Head of caudate nucleus (tissue), 42 donors: Measurements from ENCODE around the gene AGBL4.

Experiments used
- DNase-seq, 42 donors: peaks; one replicate each; pipeline versions ENCODE4 v3.0.0 to v3.0.0-alpha.2; 2020 to 2021; ENCODE audit warnings: mixed read lengths in 7 of 42
- intact Hi-C: fragments of 100-400 bp; cut with DNase I; formaldehyde crosslinking; loops from one replicate; pipeline ENCODE4 v1.15.0; 2022

AGBL4 gene

DNA sequence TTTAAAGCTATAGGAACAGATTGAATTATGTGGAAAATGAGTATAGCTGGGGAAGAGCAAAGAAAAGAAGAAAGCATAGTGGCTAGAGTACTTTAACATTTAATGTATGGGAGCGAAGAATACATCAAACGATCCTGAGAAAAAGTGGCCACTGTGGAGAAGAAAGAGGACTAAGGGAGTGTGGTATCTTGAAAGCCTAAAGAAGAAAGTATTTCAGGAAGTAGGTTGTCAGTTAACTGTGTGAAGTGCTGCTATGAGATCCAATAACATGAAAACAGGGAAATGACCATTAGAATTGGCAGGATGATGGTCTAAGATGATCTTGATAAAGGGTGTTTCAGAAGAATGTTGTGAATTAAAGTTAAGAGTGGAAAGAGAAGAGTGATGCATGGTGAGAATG lies 1027.4 kb downstream of the AGBL4 start:
- DNase-seq, result no peak
- intact Hi-C loops, result no loop called here

DNA sequence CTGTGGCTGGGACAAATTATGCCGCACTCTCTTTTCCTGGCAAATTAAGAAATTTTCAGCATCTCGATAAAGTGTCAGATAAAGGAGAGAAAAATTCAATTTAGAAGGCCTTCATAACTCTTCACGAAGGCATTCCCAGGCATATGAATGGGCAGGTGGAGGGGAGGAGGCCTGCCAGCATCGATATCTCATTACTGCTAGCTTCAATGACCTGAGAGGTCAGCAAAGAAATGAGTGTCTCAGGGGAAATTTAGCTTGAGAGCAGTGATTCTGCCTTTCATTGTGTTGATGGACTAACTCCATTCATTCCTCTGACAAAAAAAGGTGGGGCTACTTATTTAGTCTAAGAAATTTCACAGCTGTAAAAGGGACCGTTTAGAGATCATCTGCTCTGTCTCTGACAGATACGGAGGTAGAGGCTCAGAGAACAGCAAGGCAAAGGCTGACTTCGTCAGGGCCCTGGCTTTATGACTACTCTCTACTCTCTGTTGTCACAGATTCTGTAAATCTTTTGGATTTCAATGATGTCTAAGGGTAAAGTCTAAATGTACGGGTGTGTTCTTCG lies 1035.0 kb downstream of the AGBL4 start:
- intact Hi-C loops, result no loop called here
- no peak for DNase-seq

DNA sequence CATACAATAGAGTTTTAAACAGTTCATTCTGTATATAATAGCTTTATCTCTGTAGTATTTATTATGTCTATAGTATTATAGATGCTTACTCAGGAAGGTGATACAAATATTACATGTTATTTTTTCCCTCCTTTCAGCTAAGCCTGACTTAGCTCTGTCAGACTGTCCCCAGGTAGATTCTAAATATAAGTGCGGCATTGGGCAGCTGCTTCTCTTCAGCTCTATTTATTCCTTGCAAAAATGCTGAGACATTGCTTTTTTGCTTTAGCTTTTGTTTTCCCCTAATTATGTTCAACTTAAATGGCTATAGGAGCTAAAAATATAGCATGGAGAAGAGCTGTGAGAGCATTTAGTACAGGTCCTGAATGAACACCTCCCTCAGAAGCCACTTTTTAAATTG lies 1043.8 kb downstream of the AGBL4 start:
- intact Hi-C loops, result no loop called here
- DNase-seq, result no peak

DNA sequence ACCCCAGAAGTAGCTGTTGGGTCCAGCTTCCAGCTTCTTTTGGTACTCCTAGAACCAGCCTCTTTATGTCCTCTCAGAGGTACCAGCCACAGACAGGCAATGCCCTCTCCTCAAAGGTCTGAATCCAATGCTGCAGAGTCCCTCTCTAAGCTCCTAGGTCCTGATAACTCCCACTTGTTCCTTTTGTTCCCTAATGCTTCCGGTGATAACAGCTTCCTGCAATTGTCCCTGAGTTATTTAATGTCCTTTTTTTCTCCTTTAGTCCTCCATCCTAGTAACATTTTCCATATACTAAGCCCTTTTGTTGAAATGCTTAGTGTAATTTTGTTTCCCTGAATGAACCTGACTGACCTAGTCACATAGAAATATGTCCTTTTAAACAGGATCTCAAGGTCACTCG lies 1045.3 kb downstream of the AGBL4 start:
- no peak for DNase-seq
- intact Hi-C loops, result no loop called here

DNA sequence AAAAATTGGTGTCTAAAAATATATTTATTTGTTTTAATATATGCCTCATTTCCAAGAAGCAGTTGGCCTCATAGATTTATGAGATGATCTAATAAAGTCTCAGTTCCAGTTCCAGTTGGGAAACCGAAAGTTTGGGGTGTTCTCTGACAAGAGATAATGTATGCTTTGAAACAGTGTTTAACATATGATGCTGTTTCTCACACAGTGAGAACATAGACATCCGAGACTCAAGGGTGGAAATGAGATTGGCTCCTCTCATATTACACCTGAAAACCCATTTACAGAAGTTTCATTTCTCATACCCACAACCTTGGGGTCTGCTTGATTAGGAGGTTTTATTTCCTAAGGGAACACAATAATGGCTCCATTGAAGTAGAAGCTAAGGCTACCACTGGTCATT lies 1046.5 kb downstream of the AGBL4 start:
- DNase-seq, result no peak
- intact Hi-C loops, result no loop called here

DNA sequence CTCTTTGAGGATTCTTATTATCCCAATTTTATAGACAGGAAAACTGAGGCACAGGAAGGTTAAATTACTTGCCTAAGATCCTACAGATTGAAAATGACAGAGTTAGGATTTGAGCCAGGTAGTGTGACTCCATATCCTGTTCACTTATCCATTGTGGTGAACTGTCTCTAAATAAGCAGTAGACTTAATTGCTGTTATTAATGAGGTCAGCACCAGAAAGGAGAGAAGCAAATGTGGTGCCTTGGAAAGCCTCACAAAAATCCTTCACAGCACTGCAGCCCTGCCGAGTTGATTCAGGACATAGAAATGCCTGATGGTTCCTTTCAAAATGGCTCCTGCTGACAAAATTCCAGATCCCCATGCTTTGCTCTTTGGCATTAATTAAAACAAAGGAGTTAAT lies 1053.8 kb downstream of the AGBL4 start:
- DNase-seq, result no peak
- intact Hi-C loops, result no loop called here

DNA sequence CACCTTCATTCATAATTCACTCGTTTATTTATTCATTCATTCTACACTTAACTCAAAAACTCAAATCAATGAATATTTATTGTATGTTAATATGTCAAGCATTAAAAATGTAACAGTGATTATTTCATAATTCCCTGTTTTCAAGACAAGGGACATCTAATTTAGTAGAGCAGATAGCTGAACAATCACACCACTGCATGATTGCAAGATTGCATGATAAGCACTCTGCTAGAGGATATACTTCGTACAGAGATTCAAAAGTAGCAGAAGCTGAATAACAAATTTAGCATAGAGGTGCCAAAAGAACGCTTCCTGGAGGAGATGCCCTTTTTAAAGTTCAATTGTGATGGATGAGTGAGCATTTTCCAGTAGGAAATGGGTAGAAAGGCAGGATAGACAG lies 1056.4 kb downstream of the AGBL4 start:
- no peak for DNase-seq
- intact Hi-C loops, result no loop called here

DNA sequence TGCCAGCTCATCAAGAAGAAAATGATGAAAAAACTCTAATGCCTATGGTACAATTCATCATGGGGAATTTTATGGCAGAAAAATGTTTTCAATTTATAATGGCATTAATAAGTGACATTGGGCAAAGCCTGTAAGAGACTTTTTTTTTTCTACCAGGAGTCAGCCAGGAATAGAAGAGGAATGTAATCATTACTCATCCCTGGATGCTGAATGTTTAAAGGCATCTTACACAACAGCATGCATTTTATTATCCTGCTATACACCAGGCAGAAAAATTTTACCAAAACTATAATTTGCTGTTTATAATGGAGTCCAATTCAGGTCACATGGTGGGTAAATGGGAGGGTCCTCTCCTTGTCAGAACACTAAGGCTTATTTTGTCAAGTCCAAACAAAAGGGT lies 1057.2 kb downstream of the AGBL4 start:
- no peak for DNase-seq
- intact Hi-C loops, result no loop called here

DNA sequence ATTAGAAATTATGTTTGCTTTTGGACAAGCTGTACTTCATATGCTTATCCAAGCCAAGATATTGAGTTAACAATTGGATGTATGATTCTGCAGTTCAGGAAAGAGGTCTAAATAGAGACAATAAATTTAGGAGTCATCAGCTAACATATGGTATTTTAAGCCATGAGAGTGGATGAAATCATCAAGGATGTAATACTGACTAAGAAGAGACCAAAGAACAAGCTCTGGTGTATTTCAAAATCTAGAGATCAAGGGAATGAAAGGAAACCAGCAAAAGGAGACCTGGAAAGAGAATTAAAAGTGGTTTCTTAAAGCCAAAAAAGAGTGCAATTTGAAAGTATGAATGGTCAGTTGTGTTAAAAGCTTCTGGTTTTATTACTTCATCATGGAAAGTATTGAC lies 1063.4 kb downstream of the AGBL4 start:
- intact Hi-C loops, result no loop called here
- no peak for DNase-seq

DNA sequence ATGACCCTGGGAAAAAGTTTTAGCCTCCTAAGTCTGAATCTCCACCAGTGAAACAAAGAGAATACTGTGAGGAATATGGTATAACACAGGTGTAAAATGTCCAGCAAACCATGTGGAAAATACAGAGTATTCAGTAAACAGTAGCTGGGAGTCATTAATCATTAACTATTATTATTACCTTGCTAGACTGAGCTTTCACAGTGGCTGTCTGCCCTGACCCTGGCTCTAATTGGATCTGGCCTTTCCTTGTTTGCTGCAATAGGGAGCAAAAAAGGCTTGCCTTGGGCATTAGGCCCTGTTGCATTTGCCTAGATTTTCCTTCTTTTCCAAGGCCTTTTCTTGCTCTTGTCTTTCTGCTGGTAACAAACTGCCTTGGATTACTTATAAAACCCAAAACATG lies 1068.0 kb downstream of the AGBL4 start:
- intact Hi-C loops, result no loop called here
- DNase-seq, result no peak

DNA sequence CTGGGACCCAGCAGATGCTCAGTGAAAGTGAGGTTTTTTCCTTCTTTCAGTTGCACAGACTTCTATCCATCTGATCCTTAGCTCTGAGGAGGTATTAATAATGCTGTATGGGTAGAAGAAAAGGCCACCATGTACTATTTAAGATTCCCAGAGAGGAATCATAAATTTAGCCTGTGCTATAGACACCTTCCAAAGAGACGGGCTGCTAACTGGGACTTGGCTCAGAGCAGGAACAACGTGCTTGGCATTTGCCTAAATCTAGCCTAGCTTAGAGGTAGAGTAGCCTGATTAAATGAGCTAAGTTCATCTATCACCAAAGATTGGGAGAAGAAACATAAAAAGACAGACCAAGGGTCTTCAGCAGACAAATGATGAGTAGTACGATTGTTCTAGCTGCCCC lies 1070.1 kb downstream of the AGBL4 start:
- DNase-seq, result no peak
- intact Hi-C loops, result no loop called here

DNA sequence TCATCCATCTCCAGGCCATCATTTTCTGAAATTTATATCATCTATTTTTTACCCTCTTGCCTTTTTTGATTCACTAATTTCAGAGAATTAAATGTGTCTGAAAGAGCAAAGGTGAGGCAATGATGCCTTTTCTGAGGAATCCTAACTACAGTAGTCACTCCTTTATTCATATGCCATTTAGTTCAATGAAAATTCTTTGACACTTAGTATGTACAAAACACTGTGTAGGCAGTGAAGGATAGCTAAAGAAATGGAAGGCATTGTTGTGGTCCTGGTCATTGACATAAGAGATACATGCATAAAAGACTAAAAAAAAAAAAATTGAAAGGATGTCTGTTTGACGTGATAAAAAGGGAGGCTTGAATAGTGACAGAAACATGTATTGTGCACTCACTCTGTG lies 1075.2 kb downstream of the AGBL4 start:
- intact Hi-C loops, result no loop called here
- DNase-seq, result no peak

DNA sequence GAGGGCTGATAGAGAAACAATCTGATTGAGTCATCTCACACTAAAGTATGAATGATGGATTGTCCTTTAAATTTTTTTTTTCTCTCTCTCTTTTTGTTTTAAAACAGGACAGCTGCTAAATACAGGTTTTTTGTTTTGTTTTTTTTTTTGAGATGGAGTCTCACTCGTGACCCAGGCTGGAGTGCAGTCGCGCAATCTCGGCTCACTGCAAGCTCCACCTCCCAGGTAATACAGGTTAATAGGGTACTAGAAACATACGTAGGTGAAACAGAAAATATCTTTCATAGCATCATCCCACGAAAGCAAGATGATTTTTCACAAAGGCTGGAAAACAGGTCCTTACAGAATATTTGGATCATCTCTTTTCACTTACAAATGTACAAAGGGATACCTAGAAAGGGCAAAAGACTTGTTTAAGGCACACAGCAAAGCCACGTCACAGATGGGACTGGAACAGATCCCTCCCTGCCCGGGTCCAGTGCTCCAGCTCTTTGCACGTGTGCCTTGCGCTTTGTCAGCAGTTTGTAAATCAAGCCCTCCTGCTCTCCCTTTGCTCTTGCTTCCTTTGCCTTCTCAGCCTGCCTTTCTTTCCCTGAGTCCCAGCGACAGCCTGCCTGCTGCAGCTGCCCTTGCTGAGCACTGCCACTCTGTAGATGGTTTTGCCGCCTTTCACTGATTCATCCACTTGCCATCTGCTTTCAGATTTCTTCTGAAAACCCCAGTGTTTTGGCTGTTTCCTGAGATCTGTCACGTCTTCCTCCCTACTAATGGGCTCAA lies 1075.8 kb downstream of the AGBL4 start:
- peak in 25 of 42 donors; percentile 0 to 54 (median 13) for DNase-seq
- intact Hi-C loops, result no loop called here

DNA sequence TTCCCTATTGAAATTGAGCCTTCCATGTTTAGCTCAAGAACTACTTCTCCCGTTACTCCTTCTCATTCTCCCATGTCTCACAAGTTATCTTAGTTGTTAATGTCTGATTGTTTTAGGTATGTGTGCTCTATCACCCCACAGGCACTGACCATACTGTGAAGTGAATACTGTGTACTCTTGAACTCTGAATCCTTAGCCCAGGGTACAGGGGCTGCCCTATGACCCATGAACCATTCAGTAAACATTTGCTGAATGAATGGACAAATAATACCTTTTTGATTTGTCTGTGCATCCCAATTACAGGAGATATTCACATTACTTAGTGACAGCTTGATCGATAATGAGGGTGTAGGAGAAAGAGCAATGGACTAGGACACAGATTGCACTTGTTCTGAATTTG lies 1077.7 kb downstream of the AGBL4 start:
- no peak for DNase-seq
- intact Hi-C loops, result no loop called here

DNA sequence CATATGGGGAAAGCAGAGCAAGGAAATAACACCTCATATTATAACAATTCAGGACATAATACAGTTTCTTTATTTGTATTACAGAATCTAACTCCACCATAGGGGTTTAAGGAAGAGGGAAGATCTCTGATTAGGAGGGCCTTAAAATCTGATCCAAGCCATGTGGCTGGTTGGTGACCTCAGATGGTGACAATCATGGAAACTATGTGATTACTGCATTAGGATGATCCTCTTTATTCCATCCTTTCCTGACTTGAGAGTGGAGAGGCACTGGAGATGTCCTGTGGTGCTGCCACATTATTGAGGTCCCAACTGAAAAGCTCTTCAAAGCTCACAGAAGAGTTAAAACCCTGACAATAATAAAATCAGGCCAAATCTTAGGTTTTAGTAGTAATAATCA lies 1078.9 kb downstream of the AGBL4 start:
- intact Hi-C loops, result no loop called here
- no peak for DNase-seq

DNA sequence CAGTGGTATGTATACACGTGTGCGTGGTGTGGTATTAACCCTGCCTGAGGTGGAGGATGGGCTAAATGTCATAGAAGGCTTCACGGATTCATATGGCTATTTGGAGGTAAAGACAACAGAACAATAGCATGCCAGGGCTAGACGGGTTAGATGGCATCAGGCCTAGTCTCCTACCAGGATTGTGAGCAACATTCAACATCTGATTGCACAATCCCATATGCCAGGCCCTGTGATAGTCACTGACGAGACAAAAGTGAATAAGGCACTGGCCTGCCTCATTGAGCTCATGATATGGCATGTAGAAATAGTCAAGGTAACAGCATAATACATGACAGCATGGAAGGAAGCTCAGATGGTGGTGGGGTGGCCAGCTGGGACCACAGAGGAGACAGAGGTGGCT lies 1079.9 kb downstream of the AGBL4 start:
- intact Hi-C loops, result no loop called here

DNA sequence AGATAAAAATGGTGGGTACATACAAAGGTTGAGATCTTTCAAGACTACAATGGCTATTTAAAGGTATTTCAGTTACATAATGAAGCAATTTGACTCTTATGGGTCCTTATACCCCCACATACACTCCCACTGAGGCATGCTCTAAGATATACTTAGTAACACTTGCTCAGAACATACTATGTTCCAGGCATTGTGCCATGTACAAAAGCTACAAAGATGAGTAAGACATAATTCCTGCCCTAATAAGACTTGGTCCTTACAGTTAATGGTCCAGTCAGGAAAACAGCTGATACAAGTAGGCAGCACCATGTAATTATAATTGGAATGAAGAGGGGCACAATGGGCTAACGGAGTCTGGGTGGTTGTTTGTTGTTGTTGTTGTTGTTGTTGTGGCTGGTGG lies 1080.4 kb downstream of the AGBL4 start:
- intact Hi-C loops, result no loop called here
- DNase-seq, result no peak

More for the DNA sequence above, 1079.9 kb downstream of the AGBL4 start:
- DNase-seq, result no peak

DNA sequence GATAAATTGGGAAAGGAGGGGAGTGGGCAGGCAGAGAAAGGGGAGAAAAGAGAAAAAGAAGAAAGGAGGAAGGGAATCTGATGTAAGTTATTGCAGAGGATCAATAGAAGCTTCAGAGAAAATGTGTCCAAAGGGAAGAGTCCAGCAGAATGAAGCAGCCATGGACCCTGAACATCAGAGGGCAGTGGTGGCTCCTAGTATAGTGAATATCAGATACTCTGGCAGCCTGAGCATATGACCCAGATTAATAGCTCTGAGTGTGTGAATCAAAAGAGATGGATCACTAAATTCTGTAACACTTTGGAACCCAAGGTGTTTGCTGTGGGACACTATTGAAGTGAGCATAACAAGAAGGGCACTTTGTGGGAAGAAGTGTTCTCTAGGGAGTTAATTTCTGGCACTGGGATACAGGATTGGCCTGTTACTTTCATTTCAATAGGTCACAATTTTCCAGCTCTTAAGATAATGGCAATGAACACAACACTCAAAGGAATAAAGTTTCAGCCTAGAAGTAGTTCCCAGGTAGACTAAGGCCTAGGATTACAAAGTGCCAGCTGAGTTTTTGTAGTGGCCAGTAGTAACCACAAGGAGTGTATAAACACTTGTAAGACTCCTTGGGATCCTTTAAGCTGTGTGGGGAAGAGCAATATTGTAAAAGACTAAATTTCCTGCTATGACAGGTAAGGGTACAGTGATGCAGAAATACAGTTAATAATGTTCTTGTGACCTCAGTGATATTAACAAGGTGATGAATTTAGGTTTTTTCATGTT lies 1082.6 kb downstream of the AGBL4 start:
- intact Hi-C loops, result no loop called here
- DNase-seq, result no peak

DNA sequence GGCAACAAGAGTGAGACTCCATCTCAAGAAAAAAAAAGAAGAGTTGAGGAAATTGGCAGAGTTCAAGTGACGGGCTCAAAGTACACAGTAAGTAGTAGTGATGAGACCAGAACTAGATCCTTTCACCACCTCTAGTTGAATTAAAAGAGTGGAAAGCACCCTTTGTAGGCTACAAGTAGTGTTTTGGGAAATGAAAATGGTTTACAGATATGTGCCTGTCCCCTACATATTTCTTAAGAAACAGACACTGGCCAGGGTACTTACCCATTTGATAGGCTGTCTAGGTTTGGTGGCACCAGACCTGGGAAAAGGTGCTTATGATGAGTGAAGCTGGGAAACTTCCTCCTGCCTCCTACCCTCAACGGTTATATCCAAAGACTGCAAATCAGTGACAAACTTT lies 1083.4 kb downstream of the AGBL4 start:
- no peak for DNase-seq
- intact Hi-C loops, result no loop called here

DNA sequence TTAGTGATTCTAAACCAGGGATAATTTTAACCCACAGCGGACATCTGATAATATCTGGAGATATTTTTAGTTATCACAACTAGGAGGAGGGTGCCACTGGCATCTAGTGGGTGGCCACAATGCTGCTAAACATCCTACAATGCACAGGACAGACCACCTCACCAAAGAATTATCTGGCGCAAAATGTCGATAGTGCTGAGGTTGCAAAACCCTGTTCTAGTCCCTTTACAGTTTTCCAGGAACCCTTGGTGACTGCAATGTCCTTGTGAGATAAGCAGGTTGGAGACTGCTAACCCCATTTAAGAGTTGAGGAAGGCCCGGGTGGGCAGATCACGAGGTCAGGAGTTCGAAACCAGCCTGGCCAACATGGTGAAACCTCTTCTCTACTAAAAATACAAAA lies 1083.9 kb downstream of the AGBL4 start:
- no peak for DNase-seq
- intact Hi-C loops, result no loop called here

DNA sequence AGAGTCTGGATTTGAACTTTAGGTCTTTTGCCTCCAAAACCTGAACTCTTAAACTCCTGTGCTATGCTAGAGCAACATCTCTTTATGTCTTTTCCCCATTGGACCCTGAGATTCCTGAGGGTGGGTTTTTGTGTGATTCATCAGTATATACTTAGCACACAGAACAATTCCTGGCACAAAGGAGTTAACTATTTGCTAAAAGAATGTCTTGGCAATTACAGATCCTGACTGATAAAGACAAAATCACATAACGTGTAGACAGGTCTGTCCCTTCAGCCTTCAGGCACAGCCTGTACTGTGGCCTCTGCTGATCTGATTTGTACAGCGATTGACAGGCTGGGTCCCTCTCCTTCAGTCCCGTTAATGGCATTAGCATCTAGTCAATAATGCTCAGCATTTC lies 1084.7 kb downstream of the AGBL4 start:
- no peak for DNase-seq
- intact Hi-C loops, result no loop called here
